ENCODE data around the gene COPG1. TPM values are rescaled to one million over a fixed set of nuclear protein-coding genes. Genes with fewer than 3 reads are reported as not detected.

Gene COPG1
- total and polyA plus RNA-seq, 9 of the 15 experiments (the other 6 are each of a cell fraction or from before 2014, with no cell fraction given), result 40.3 to 105 (median 62.4) TPM

GRCh38 chr3:129278439-129278965, 29.1 kb downstream of the COPG1 start, which contains the start of gene HMCES (continued):
- 0 out of 2 replicates have a peak, but pooled peaks have one; percentile 1 for TF ChIP-seq ARID4B (CRISPR knock-in tag; IDR thresholded peaks at IDR 0.05)
- no peak for TF ChIP-seq MITF (IDR thresholded peaks at IDR 0.05)
- peak; percentile 40 for TF ChIP-seq CTCFL (IDR thresholded peaks at IDR 0.05; ENCODE audit: borderline replicate concordance, insufficient read depth, low read depth, low read length, poor library complexity, severe bottlenecking)
- peak; percentile 51 for TF ChIP-seq HMGN3 (IDR thresholded peaks at IDR 0.05; ENCODE audit: borderline replicate concordance, extremely low read depth, insufficient read length, low read depth, low read length)
- TF ChIP-seq CCNT2 (IDR thresholded peaks at IDR 0.05; ENCODE audit: borderline replicate concordance, extremely low read depth, insufficient read length, low read depth, low read length), result peak; percentile 79
- no peak for TF ChIP-seq ILK (tag; IDR thresholded peaks at IDR 0.05; ENCODE audit: borderline replicate concordance, low read depth)
- TF ChIP-seq CREM (IDR thresholded peaks at IDR 0.05; ENCODE audit: low read depth), result peak; percentile 86
- TF ChIP-seq GABPA (tag; conservative IDR thresholded peaks at IDR 0.05; ENCODE audit: low read depth), result peak; percentile 11; the same call in 1 of the 2 replicates
- TF ChIP-seq ZNF639 (CRISPR knock-in tag; conservative IDR thresholded peaks at IDR 0.05 in 1 of 2, IDR thresholded peaks at IDR 0.05 in 1 of 2), result peak in 1 of 2 experiments; percentile 90; a peak in 2 of 4 replicates
- 0 out of 2 replicates have a peak, but pooled peaks have one; percentile 24 for TF ChIP-seq MBD2 (IDR thresholded peaks at IDR 0.05; ENCODE audit: borderline replicate concordance, low read depth)
- TF ChIP-seq TAF1 (IDR thresholded peaks at IDR 0.05; ENCODE audit: control insufficient read depth, extremely low read depth, insufficient read depth, low read length, severe bottlenecking), result peak; percentile 29

Data from K562 (cell line).